Measurements from ENCODE around the gene ZNF784. TPM values are rescaled to one million over a fixed set of nuclear protein-coding genes. Genes with fewer than 3 reads are reported as not detected.

The ZNF784 gene
- polyA plus RNA-seq, 2 of the 4 experiments (the other 2 are of a cell fraction), result 3.5 to 6.6 TPM

DNA sequence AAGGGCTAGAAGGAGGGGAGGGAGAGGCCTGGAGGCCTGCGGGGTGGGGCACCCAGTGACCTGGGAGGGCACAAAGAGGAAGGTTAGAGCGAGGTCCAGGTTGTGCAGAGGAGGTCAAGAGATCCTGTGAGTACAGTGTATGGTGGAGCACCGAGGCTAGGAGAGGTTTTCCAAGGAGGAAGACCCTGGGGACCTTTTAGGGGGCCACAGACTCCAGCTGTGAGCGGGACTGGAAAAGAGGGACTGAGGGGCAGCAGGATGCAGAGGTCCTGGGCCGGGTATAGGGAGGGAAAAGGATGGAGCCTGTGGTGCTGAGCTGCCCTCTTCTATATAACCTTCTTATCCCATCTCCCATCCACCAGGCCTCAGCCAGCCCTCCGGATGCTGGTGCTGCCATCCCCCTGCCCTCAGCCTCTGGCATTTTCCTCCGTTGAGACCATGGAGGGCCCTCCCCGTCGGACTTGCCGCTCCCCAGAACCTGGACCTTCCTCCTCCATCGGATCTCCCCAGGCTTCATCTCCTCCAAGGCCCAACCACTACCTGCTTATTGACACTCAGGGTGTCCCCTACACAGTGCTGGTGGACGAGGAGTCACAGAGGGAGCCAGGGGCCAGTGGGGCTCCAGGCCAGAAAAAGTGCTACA, 19.9 kb upstream of the ZNF784 start:
- FAIRE-seq (no peak), DNase-seq (ENCODE audit: low read depth in 1 of 2, low spot score in 1 of 2) (no peak), ATAC-seq (no peak)
- H3K4me3 ChIP-seq, result peak overlapping the region; percentile 63
- 49% methylated on average over 12 of the region's 12 CpGs for WGBS (ENCODE audit: missing lambda C conversion rate)
- TF ChIP-seq CTCF (IDR thresholded peaks at IDR 0.05), result no peak
- TF ChIP-seq ELK1 (IDR thresholded peaks at IDR 0.05; ENCODE audit: low read depth, low read length), result no peak
- no peak for TF ChIP-seq CHD2 (IDR thresholded peaks at IDR 0.05; ENCODE audit: low read length, partially characterized antibody)
- no peak for TF ChIP-seq POLR2AphosphoS2 (conservative IDR thresholded peaks at IDR 0.05; ENCODE audit: low read length)
- no peak for TF ChIP-seq RAD21 (conservative IDR thresholded peaks at IDR 0.05 in 1 of 2, IDR thresholded peaks at IDR 0.05 in 1 of 2)
- no peak for TF ChIP-seq TFCP2L1 (CRISPR knock-in tag; IDR thresholded peaks at IDR 0.05)
- no peak for TF ChIP-seq ZFP36 (IDR thresholded peaks at IDR 0.05; ENCODE audit: borderline replicate concordance, partially characterized antibody)
- no peak for TF ChIP-seq CBX2 (IDR thresholded peaks at IDR 0.05; ENCODE audit: borderline replicate concordance, low read depth)
- no peak for TF ChIP-seq HDAC2 (IDR thresholded peaks at IDR 0.05)
- H3K27ac ChIP-seq, result peak overlapping the region; percentile 92 to 97
- ChIA-PET CTCF (interaction anchor here (3.1 to 6.3 kb wide), 4 partner anchors 7 to 11 kb away, joined by 11 to 70 read pairs (median 27); no protein-coding TSS in a partner anchor), POLR2A (interaction anchor here (4.1 kb wide), 1 partner anchor 10 kb away, joined by 25 read pairs; the partner anchor contains the start of gene U2AF2)
- peaks cover 45% of the 10 kb centered on the region for H3K4me1 ChIP-seq
- H3K4me2 ChIP-seq, result peak overlapping the region; percentile 100
- H3K9me3 ChIP-seq, result no peaks in the 10 kb centered on the region

DNA sequence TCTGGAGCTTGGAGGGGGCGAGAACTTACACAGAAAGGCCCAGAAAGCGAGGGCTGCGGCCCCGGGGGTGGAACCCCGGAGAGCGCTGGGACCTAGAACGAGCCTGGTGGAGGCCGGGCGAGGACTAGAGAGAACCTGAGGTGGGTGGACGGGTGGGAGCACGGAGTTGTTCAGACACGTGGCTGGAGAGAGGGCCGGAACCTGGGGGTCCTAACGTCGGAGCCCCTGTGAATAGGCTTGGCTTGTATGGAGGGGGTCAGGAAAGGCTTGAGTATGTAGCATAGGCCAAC, 19.5 kb upstream of the ZNF784 start:
- peak overlapping the region; percentile 92 to 97 for H3K27ac ChIP-seq
- DNase-seq (ENCODE audit: low read depth in 1 of 2, low spot score in 1 of 2), result no peak
- peaks cover 41% of the 10 kb centered on the region for H3K4me1 ChIP-seq
- no peak for FAIRE-seq
- H3K4me2 ChIP-seq, result peak overlapping the region; percentile 100
- POLR2A ChIA-PET, result interaction anchor here (4.1 kb wide), 1 partner anchor 10 kb away, joined by 25 read pairs; the partner anchor contains the start of gene U2AF2
- peak overlapping the region; percentile 63 for H3K4me3 ChIP-seq
- no peaks in the 10 kb centered on the region for H3K9me3 ChIP-seq
- 0 out of 2 replicates have a peak, but pooled peaks have one; percentile 8 for TF ChIP-seq KDM5A (IDR thresholded peaks at IDR 0.05)
- TF ChIP-seq ELK1 (IDR thresholded peaks at IDR 0.05; ENCODE audit: low read depth, low read length), result no peak
- no peak for TF ChIP-seq JUNB (IDR thresholded peaks at IDR 0.05)
- 0 out of 2 replicates have a peak, but pooled peaks have one; percentile 19 for TF ChIP-seq PHF8 (IDR thresholded peaks at IDR 0.05; ENCODE audit: borderline replicate concordance, low read depth)
- ATAC-seq, result peak in 1 of 2 experiments; percentile 1; a peak in 3 of 6 replicates
- WGBS (ENCODE audit: missing lambda C conversion rate), result under 1% methylated on average over 15 of the region's 15 CpGs
- CTCF ChIA-PET, result interaction anchor here (3.1 to 6.3 kb wide), 3 partner anchors 9 to 11 kb away, joined by 11 to 70 read pairs (median 21); no protein-coding TSS in a partner anchor

GRCh38 chr19:55643003-55643886, 18.9 kb upstream of the ZNF784 start, which contains the start of gene ZNF581:
Gene ZNF581 (plus strand): TSS chr19:55643649. CDS start chr19:55644572, 923 bp downstream.
- peak within 1 kb of the TSS; percentile 63 for H3K4me3 ChIP-seq
- FAIRE-seq (no peak), DNase-seq (ENCODE audit: low read depth in 1 of 2, low spot score in 1 of 2) (peak; percentile 86 to 97), ATAC-seq (peak; percentile 45 to 65)
- peaks cover 38% of the 10 kb centered on the region for H3K4me1 ChIP-seq
- peak within 1 kb of the TSS; percentile 92 to 97 for H3K27ac ChIP-seq
- ChIA-PET POLR2A (interaction anchor here (1.0 to 4.1 kb wide), 3 partner anchors 11 to 39 kb away, joined by 4 to 25 read pairs (median 4); partner anchors contain the start of gene U2AF2), CTCF (interaction anchor here (1.3 to 6.3 kb wide), 5 partner anchors 10 to 139 kb away, joined by 3 to 70 read pairs (median 11); no protein-coding TSS in a partner anchor)
- peak within 1 kb of the TSS; percentile 100 for H3K4me2 ChIP-seq
- 8% methylated on average over 42 of the region's 56 CpGs for WGBS (ENCODE audit: missing lambda C conversion rate)
- no peaks in the 10 kb centered on the region for H3K9me3 ChIP-seq
- TF ChIP-seq EHF (CRISPR knock-in tag; IDR thresholded peaks at IDR 0.05) (peak; percentile 58; the same call in 1 of the 2 replicates), E2F6 (IDR thresholded peaks at IDR 0.05; ENCODE audit: borderline replicate concordance, low read depth) (peak; percentile 41; the same call in 1 of the 2 replicates), PBX3 (IDR thresholded peaks at IDR 0.05) (peak; percentile 93), BHLHE40 (IDR thresholded peaks at IDR 0.05; ENCODE audit: low read depth, low read length) (no peak; the same call in 1 of the 2 replicates), ZSCAN20 (CRISPR knock-in tag; IDR thresholded peaks at IDR 0.05) (no peak), PHF8 (IDR thresholded peaks at IDR 0.05; ENCODE audit: borderline replicate concordance, low read depth) (peak; percentile 25; the same call in 1 of the 2 replicates), MYC (IDR thresholded peaks at IDR 0.05; ENCODE audit: borderline replicate concordance, low read length) (peak; percentile 69), POLR2A (IDR thresholded peaks at IDR 0.05; ENCODE audit: low read length) (peak; percentile 45), MAZ (IDR thresholded peaks at IDR 0.05; ENCODE audit: borderline replicate concordance, low read depth, low read length) (peak; percentile 94), HMGXB4 (CRISPR knock-in tag; IDR thresholded peaks at IDR 0.05; ENCODE audit: borderline replicate concordance) (peak; percentile 20; the same call in 1 of the 2 replicates)

All from A549 (cell line).